HCT116 (cell line): Measurements from ENCODE around the gene KAZN. TPM values are rescaled to one million over a fixed set of nuclear protein-coding genes. Genes with fewer than 3 reads are reported as not detected.

Source experiments
- ATAC-seq: fragments of 200-7000 bp; cut with Tn5 transposase; 2 replicates; pipeline ENCODE4 v1.9.1; 2020; ENCODE audit warnings: mild to moderate bottlenecking, moderate library complexity
- BruUV-seq: library from RNA; stranded (reverse); fragments of 400-500 nt; replicated peaks from 2 replicates; lab custom pipeline; 2021; lab: Mats Ljungman, UMichigan
- CTCF ChIA-PET: fragments of 300-600 bp; sonication (Branson Sonifier 250); formaldehyde crosslinking; loops from one replicate; lab custom pipeline; 2021; ENCODE audit warnings: antibody characterized with exemption; lab: Charles Lee
- POLR2A ChIA-PET: fragments of 300-600, 350-600 bp; sonication (Branson Sonifier 250); formaldehyde crosslinking; loops from one replicate; lab custom pipeline; 2021; ENCODE audit warnings: antibody characterized with exemption; lab: Charles Lee
- RAD21 ChIA-PET, 2 experiments: fragments of 300-600 bp; sonication (Branson Sonifier 250); formaldehyde crosslinking; loops; one replicate each; lab custom pipeline; 2023; ENCODE audit warnings: low total read pairs in 2 of 2; ENCODE audit not compliant: uncharacterized antibody in 2 of 2, unreplicated experiment in 2 of 2, low non-redundant PET in 1 of 2; lab: Charles Lee
- DNase-seq: peaks from one replicate; pipeline ENCODE4 v3.0.0-alpha.2; 2010; ENCODE audit warnings: low read depth, low spot score
- H2AFZ ChIP-seq: fragments of 200-600 bp; shearing (Covaris generic), sonication (generic); 2 replicates; pipeline ENCODE4 v1.6.1; 2017; ENCODE audit warnings: low read depth, mixed run types, mixed read lengths, antibody characterized with exemption, low read length; ENCODE audit not compliant: poor library complexity, severe bottlenecking
- H3K27ac ChIP-seq: 2 replicates; pipeline ENCODE4 v1.5.1; 2012; ENCODE audit warnings: low read depth, low read length
- H3K27me3 ChIP-seq: fragments of 200-600 bp; sonication (generic); 2 replicates; pipeline ENCODE4 v1.6.1; 2016; ENCODE audit warnings: mixed run types, low read length, mixed read lengths; ENCODE audit not compliant: insufficient read depth
- H3K36me3 ChIP-seq, 2 experiments: fragments of 200-500 bp in 1 of 2; fragments of 200-600 bp in 1 of 2; sonication (Bioruptor generic) in 1 of 2; sonication (generic) in 1 of 2; 2 replicates each; pipeline versions ENCODE4 v1.5.1 to v1.6.1; 2014 to 2016; ENCODE audit warnings: low read length in 2 of 2, inconsistent platforms in 1 of 2, mixed read lengths in 1 of 2, mixed run types in 1 of 2; ENCODE audit not compliant: insufficient read depth in 2 of 2, control insufficient read depth in 1 of 2
- H3K4me1 ChIP-seq, 2 experiments: fragments of 200-600 bp in 1 of 2; sonication (generic) in 1 of 2; 2 replicates each; pipeline versions ENCODE4 v1.5.1 to v1.6.1; 2012 to 2017; ENCODE audit warnings: low read length in 2 of 2, inconsistent platforms in 1 of 2, mild to moderate bottlenecking in 1 of 2, mixed read lengths in 1 of 2, mixed run types in 1 of 2, moderate library complexity in 1 of 2; ENCODE audit not compliant: insufficient read depth in 2 of 2, control insufficient read depth in 1 of 2
- H3K4me2 ChIP-seq: fragments of 200-600 bp; sonication (generic); 2 replicates; pipeline ENCODE4 v1.6.1; 2017; ENCODE audit warnings: mixed run types, low read length, mixed read lengths
- H3K4me3 ChIP-seq, 2 experiments: fragments of 200-600 bp in 1 of 2; sonication (generic) in 1 of 2; replicated peaks in 1 of 2; 2 replicates each; pipeline ENCODE4 v1.5.1; 2011 to 2016; ENCODE audit warnings: low read length in 2 of 2, control low read depth in 1 of 2, low read depth in 1 of 2, mild to moderate bottlenecking in 1 of 2, mixed read lengths in 1 of 2, mixed run types in 1 of 2
- H3K79me2 ChIP-seq: fragments of 200-600 bp; sonication (generic); 2 replicates; pipeline ENCODE4 v1.6.1; 2017; ENCODE audit warnings: mild to moderate bottlenecking, mixed run types, low read length, moderate library complexity, mixed read lengths; ENCODE audit not compliant: insufficient read depth
- H3K9ac ChIP-seq: fragments of 200-600 bp; sonication (generic); 2 replicates; pipeline ENCODE4 v1.6.1; 2016; ENCODE audit warnings: low read length, mixed read lengths
- H3K9me2 ChIP-seq: fragments of 200-600 bp; sonication (generic), shearing (Covaris generic); 2 replicates; pipeline ENCODE4 v1.6.1; 2017; ENCODE audit warnings: mixed run types, mild to moderate bottlenecking, moderate library complexity; ENCODE audit not compliant: insufficient read depth
- H3K9me3 ChIP-seq, 2 experiments: fragments of 200-500 bp in 1 of 2; fragments of 200-600 bp in 1 of 2; sonication (Bioruptor generic) in 1 of 2; sonication (generic) in 1 of 2; 2 replicates each; pipeline ENCODE4 v1.6.1; 2014 to 2017; ENCODE audit warnings: low read length in 2 of 2, mixed read lengths in 2 of 2, inconsistent platforms in 1 of 2, low read depth in 1 of 2, mild to moderate bottlenecking in 1 of 2, mixed run types in 1 of 2, moderate library complexity in 1 of 2; ENCODE audit not compliant: control insufficient read depth in 1 of 2, insufficient read depth in 1 of 2
- H4K20me1 ChIP-seq: fragments of 200-600 bp; sonication (generic), shearing (Covaris generic); 2 replicates; pipeline ENCODE4 v1.6.1; 2017; ENCODE audit warnings: mixed run types, mild to moderate bottlenecking, moderate library complexity; ENCODE audit not compliant: insufficient read depth
- EZH2 ChIP-seq: fragments of 200-600 bp; sonication (generic); IDR thresholded peaks from 2 replicates; pipeline ENCODE4 v1.6.1; 2017; ENCODE audit warnings: antibody characterized with exemption, mixed run types
- EZH2phosphoT487 ChIP-seq: fragments of 200-600 bp; IDR thresholded peaks from 2 replicates; pipeline ENCODE4 v1.6.1; 2018; ENCODE audit warnings: antibody characterized with exemption, borderline replicate concordance
- FOSL1 ChIP-seq: IDR thresholded peaks from 2 replicates; pipeline ENCODE4 v1.6.1; 2012; ENCODE audit warnings: low read depth
- JUND ChIP-seq: IDR thresholded peaks from 2 replicates; pipeline ENCODE4 v1.6.1; 2012
- POLR2A ChIP-seq: IDR thresholded peaks from 2 replicates; pipeline ENCODE4 v1.7.0; 2011; ENCODE audit warnings: borderline replicate concordance; ENCODE audit not compliant: insufficient read depth, insufficient read length; ENCODE audit errors: extremely low read depth
- POLR2AphosphoS5 ChIP-seq: IDR thresholded peaks from 2 replicates; pipeline ENCODE4 v1.6.1; 2011; ENCODE audit warnings: mild to moderate bottlenecking, low read depth, low read length, moderate library complexity
- RAD21 ChIP-seq: IDR thresholded peaks from 2 replicates; pipeline ENCODE4 v1.6.1; 2012; ENCODE audit warnings: low read depth, mild to moderate bottlenecking
- SIN3A ChIP-seq: IDR thresholded peaks from 2 replicates; pipeline ENCODE4 v1.6.1; 2012; ENCODE audit warnings: low read depth
- TCF7L2 ChIP-seq: IDR thresholded peaks from 2 replicates; pipeline ENCODE4 v1.7.0; 2011; ENCODE audit warnings: borderline replicate concordance, inconsistent platforms; ENCODE audit not compliant: insufficient read depth, insufficient read length; ENCODE audit errors: extremely low read depth
- ZNF274 ChIP-seq: fragments of 200-500 bp; sonication (Bioruptor generic); IDR thresholded peaks from 2 replicates; pipeline ENCODE4 v1.6.1; 2014; ENCODE audit warnings: mild to moderate bottlenecking, low read depth, low read length, inconsistent platforms
- intact Hi-C: fragments of 100-400 bp; cut with micrococcal nuclease; formaldehyde crosslinking; loops from 2 replicates; pipeline ENCODE4 v1.10.0; 2022
- total RNA-seq: library from RNA; stranded (reverse); gene quantifications from one replicate; pipeline ENCODE4 v1.2.1, GENCODE V29; 2021; ENCODE audit not compliant: unreplicated experiment
- TF ChIP-seq, protein P1 (sequence below): IDR thresholded peaks from 2 replicates; pipeline ENCODE4 v1.6.1; 2012
- TF ChIP-seq, protein P2 (sequence below): IDR thresholded peaks from 2 replicates; pipeline ENCODE4 v1.6.1; 2012

Gene KAZN
- total RNA-seq, 1 experiment from 2014 or later = 13.4 TPM

DNA sequence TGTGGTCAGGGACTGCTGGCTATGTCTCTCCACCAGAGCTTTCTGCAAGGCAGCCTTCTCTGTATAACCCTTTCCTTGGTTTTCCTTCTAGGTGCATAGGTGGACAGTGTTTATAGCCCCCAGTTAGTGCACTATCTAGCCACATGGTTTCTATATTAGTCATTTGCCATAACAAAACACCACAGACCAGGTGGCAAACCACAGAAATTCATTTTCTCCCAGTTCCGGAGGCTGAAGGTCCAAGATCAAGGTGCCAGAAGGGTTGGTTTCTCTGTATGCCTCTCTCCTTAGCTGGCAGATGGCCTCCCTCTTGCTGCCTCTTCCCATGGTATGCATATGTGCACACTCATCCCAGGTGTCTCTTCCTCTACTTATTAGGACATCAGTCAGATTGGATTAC, 106.4 kb downstream of the KAZN start:
- no peak overlapping the region for H2AFZ ChIP-seq
- H3K79me2 ChIP-seq = no peaks in the 10 kb centered on the region
- H4K20me1 ChIP-seq = no peaks in the 10 kb centered on the region
- H3K4me3 ChIP-seq = no peak overlapping the region
- H3K4me1 ChIP-seq = peaks cover 0 to 5% of the 10 kb centered on the region in 2 experiments; a peak in 1 of 4 replicates
- TF ChIP-seq ZNF274 (no peak), POLR2AphosphoS5 (no peak), EZH2phosphoT487 (no peak), EZH2 (no peak), RAD21 (no peak), TCF7L2 (no peak), POLR2A (no peak), SIN3A (no peak), FOSL1 (no peak)
- TF ChIP-seq, protein P1, sequence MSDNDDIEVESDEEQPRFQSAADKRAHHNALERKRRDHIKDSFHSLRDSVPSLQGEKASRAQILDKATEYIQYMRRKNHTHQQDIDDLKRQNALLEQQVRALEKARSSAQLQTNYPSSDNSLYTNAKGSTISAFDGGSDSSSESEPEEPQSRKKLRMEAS = no peak
- TF ChIP-seq, protein P2, sequence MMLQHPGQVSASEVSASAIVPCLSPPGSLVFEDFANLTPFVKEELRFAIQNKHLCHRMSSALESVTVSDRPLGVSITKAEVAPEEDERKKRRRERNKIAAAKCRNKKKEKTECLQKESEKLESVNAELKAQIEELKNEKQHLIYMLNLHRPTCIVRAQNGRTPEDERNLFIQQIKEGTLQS = no peak
- TF ChIP-seq, all 23 proteins: peak for 0
- H3K9ac ChIP-seq = no peak overlapping the region
- ATAC-seq (peak; percentile 51), DNase-seq (no peak)
- intact Hi-C loops = no loop called here
- CTCF ChIA-PET = no interaction called here
- POLR2A ChIA-PET = no interaction called here
- H3K36me3 ChIP-seq = no peaks in the 10 kb centered on the region
- H3K4me2 ChIP-seq = no peak overlapping the region
- H3K9me3 ChIP-seq = no peaks in the 10 kb centered on the region
- no peaks in the 10 kb centered on the region for H3K9me2 ChIP-seq
- RAD21 ChIA-PET = no interaction called here
- no peak overlapping the region for H3K27ac ChIP-seq
- BruUV-seq = no TSS peak
- peaks cover 33% of the 10 kb centered on the region for H3K27me3 ChIP-seq

- no peak; the same call in 1 of the 2 replicates for ATAC-seq
- Histone ChIP-seq H3K4me2 (no peak overlapping the region), H3K9me2 (no peaks in the 10 kb centered on the region), H3K9ac (no peak overlapping the region), H3K4me1 (peaks cover 0 to 5% of the 10 kb centered on the region in 2 experiments; a peak in 1 of 4 replicates), H3K27me3 (peaks cover 32% of the 10 kb centered on the region), H4K20me1 (no peaks in the 10 kb centered on the region), H3K4me3 (no peak overlapping the region), H3K36me3 (no peaks in the 10 kb centered on the region), H3K9me3 (no peaks in the 10 kb centered on the region), H3K79me2 (no peaks in the 10 kb centered on the region), H2AFZ (no peak overlapping the region), H3K27ac (no peak overlapping the region)
- RAD21 ChIA-PET = no interaction called here
- TF ChIP-seq FOSL1 = no peak
- no peak for TF ChIP-seq SIN3A
- TF ChIP-seq ZNF274 = no peak
- no peak for TF ChIP-seq JUND
- TF ChIP-seq, protein P2 = no peak
- CTCF ChIA-PET = no interaction called here
- no peak for DNase-seq
- POLR2A ChIA-PET = no interaction called here
- intact Hi-C loops = no loop called here
- BruUV-seq = no TSS peak
Measured at GRCh38 chr1:14705824-14706223, 107.3 kb downstream of the KAZN start.
